NCI-H748 (cell line): ENCODE data around the gene USP1.

Experiments
- DNase-seq: peaks from one replicate; lab custom pipeline; 2025; ENCODE audit not compliant: unreplicated experiment; lab: John Stamatoyannopoulos, UW

USP1 gene

GRCh38 chr1:62481681-62482080 is 44.8 kb downstream of the USP1 start:
- DNase-seq: no peak

- no peak for DNase-seq
These were observed 48.1 kb downstream of the USP1 start for GRCh38 chr1:62484824-62485468.

GRCh38 chr1:62487956-62488355 is 51.1 kb downstream of the USP1 start:
- DNase-seq: no peak

GRCh38 chr1:62492521-62492920 is 55.7 kb downstream of the USP1 start:
- DNase-seq: no peak

GRCh38 chr1:62493656-62494055 is 56.8 kb downstream of the USP1 start:
- no peak for DNase-seq

GRCh38 chr1:62494137-62494536 is 57.3 kb downstream of the USP1 start:
- DNase-seq: no peak

GRCh38 chr1:62500210-62500609 is 63.4 kb downstream of the USP1 start:
- no peak for DNase-seq
